Endothelial cell (in vitro differentiated cells): ENCODE results near the gene CLEC6A. TPM values are rescaled to one million over a fixed set of nuclear protein-coding genes. Genes with fewer than 3 reads are reported as not detected.

Experiments used
- DNase-seq: peaks from one replicate; pipeline ENCODE4 v3.0.0; 2021; ENCODE audit warnings: low spot score
- H3K27ac Mint-ChIP-seq: one replicate; pipeline ENCODE4 v1.8.0; 2021; ENCODE audit warnings: mixed read lengths, inconsistent platforms; ENCODE audit not compliant: unreplicated experiment
- H3K27me3 Mint-ChIP-seq: one replicate; pipeline ENCODE4 v1.8.0; 2021; ENCODE audit warnings: mild to moderate bottlenecking, moderate library complexity, mixed read lengths, inconsistent platforms; ENCODE audit not compliant: unreplicated experiment
- H3K36me3 Mint-ChIP-seq: one replicate; pipeline ENCODE4 v1.8.0; 2021; ENCODE audit warnings: mild to moderate bottlenecking, low read depth, mixed read lengths, inconsistent platforms; ENCODE audit not compliant: unreplicated experiment
- H3K4me1 Mint-ChIP-seq: one replicate; pipeline ENCODE4 v1.8.0; 2021; ENCODE audit warnings: mild to moderate bottlenecking, mixed read lengths, inconsistent platforms; ENCODE audit not compliant: unreplicated experiment
- H3K4me3 Mint-ChIP-seq: one replicate; pipeline ENCODE4 v1.8.0; 2021; ENCODE audit warnings: mild to moderate bottlenecking, mixed read lengths, inconsistent platforms; ENCODE audit not compliant: unreplicated experiment
- H3K9me3 Mint-ChIP-seq: one replicate; pipeline ENCODE4 v1.8.0; 2021; ENCODE audit warnings: mixed read lengths, inconsistent platforms; ENCODE audit not compliant: unreplicated experiment
- CTCF ChIP-seq: fragments of 200-600 bp; sonication (generic); IDR thresholded peaks from one replicate; pipeline ENCODE4 v1.5.0; 2021; ENCODE audit warnings: antibody characterized with exemption; ENCODE audit not compliant: unreplicated experiment
- total RNA-seq: library from RNA; stranded (reverse); fragmentation: NEBNext Ultra II Directional; extraction: Animal tissue kit (Norgen Biotek cat#: 25700); gene quantifications from one replicate; pipeline ENCODE4 v1.2.1, GENCODE V29; 2021; ENCODE audit not compliant: unreplicated experiment

Gene CLEC6A
- total RNA-seq, 1 donor from 2014 or later: not detected

GRCh38 chr12:8446642-8447547 lies 8.9 kb upstream of the CLEC6A start:
- no peak for DNase-seq
- H3K27ac Mint-ChIP-seq: no peak overlapping the region
- no peaks in the 10 kb centered on the region for H3K36me3 Mint-ChIP-seq

GRCh38 chr12:8449355-8449859 lies 6.4 kb upstream of the CLEC6A start:
- Mint-ChIP-seq H3K9me3 (no peaks in the 10 kb centered on the region), H3K4me1 (peaks cover 18% of the 10 kb centered on the region), H3K4me3 (no peak overlapping the region), H3K27ac (peak overlapping the region; percentile 52), H3K36me3 (no peaks in the 10 kb centered on the region), H3K27me3 (no peaks in the 10 kb centered on the region)
- no peak for DNase-seq
- no peak for TF ChIP-seq CTCF

More at GRCh38 chr12:8446642-8447547, 8.9 kb upstream of the CLEC6A start:
- Mint-ChIP-seq H3K4me1 (no peaks in the 10 kb centered on the region), H3K4me3 (no peak overlapping the region), H3K9me3 (no peaks in the 10 kb centered on the region), H3K27me3 (peaks cover 3% of the 10 kb centered on the region)
- TF ChIP-seq CTCF: no peak

DNA sequence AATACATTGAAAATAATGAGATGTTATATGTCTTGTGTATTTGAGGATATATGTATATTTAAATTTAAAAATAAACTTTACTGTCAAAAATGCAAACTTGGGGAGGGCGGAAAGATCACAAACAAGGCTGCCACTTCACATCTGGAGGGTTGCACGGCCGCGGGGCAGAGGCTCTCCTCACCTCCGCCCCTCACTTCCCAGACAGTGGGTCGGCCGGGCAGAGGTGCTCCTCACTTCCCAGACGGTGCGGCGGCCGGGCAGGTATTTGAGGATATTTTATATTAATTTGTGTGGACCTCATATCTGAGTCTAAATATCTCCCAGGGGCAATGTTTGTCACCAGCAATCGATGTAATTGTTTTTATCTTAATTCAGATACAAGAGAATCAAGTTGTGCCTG lies 3.7 kb upstream of the CLEC6A start:
- H3K4me1 Mint-ChIP-seq: peaks cover 23% of the 10 kb centered on the region
- DNase-seq: no peak
- H3K36me3 Mint-ChIP-seq: no peaks in the 10 kb centered on the region
- no peak for TF ChIP-seq CTCF
- no peaks in the 10 kb centered on the region for H3K27me3 Mint-ChIP-seq
- no peaks in the 10 kb centered on the region for H3K9me3 Mint-ChIP-seq
- no peak overlapping the region for H3K4me3 Mint-ChIP-seq
- H3K27ac Mint-ChIP-seq: no peak overlapping the region

- no peaks in the 10 kb centered on the region for H3K9me3 Mint-ChIP-seq
- peaks cover 28% of the 10 kb centered on the region for H3K4me1 Mint-ChIP-seq
Observed at GRCh38 chr12:8453021-8453513, 2.7 kb upstream of the CLEC6A start.

More at GRCh38 chr12:8453021-8453513, 2.7 kb upstream of the CLEC6A start:
- no peak for DNase-seq
- no peaks in the 10 kb centered on the region for H3K36me3 Mint-ChIP-seq
- peak overlapping the region; percentile 15 for H3K27ac Mint-ChIP-seq
- TF ChIP-seq CTCF: no peak
- H3K4me3 Mint-ChIP-seq: no peak overlapping the region
- H3K27me3 Mint-ChIP-seq: no peaks in the 10 kb centered on the region
